ENCODE data around the gene GRIN2C.
A peak's percentile ranks its signal among the peaks of the same experiment; 100 is the strongest.

GRIN2C gene

GRCh38 chr17:74903671-74904070 is 44.0 kb upstream of the GRIN2C start:
- no peak overlapping the region for H3K27ac ChIP-seq (ENCODE audit: poor library complexity, severe bottlenecking)
- DNase-seq (ENCODE audit: low spot score) = no peak
- H3K4me3 ChIP-seq (ENCODE audit: severe bottlenecking) = no peak overlapping the region
- H3K27me3 ChIP-seq (ENCODE audit: insufficient read depth, poor library complexity, severe bottlenecking) = no peaks in the 10 kb centered on the region
- no peaks in the 10 kb centered on the region for H3K9me3 ChIP-seq (ENCODE audit: severe bottlenecking)
- no peaks in the 10 kb centered on the region for H3K36me3 ChIP-seq (ENCODE audit: low read depth)
- TF ChIP-seq CTCF (IDR thresholded peaks at IDR 0.05; ENCODE audit: poor library complexity, severe bottlenecking) = no peak
- no peaks in the 10 kb centered on the region for H3K4me1 ChIP-seq (ENCODE audit: insufficient read depth, poor library complexity, severe bottlenecking)
- ATAC-seq (ENCODE audit: low read depth) = no peak

GRCh38 chr17:74903034-74903433 is 43.3 kb upstream of the GRIN2C start:
- no peak for ATAC-seq (ENCODE audit: low read depth)
- no peaks in the 10 kb centered on the region for H3K4me1 ChIP-seq (ENCODE audit: insufficient read depth, poor library complexity, severe bottlenecking)
- no peak overlapping the region for H3K27ac ChIP-seq (ENCODE audit: poor library complexity, severe bottlenecking)
- H3K4me3 ChIP-seq (ENCODE audit: severe bottlenecking) = no peak overlapping the region
- TF ChIP-seq CTCF (IDR thresholded peaks at IDR 0.05; ENCODE audit: poor library complexity, severe bottlenecking) = no peak
- no peaks in the 10 kb centered on the region for H3K27me3 ChIP-seq (ENCODE audit: insufficient read depth, poor library complexity, severe bottlenecking)
- no peaks in the 10 kb centered on the region for H3K9me3 ChIP-seq (ENCODE audit: severe bottlenecking)
- DNase-seq (ENCODE audit: low spot score) = no peak
- no peaks in the 10 kb centered on the region for H3K36me3 ChIP-seq (ENCODE audit: low read depth)

- Histone ChIP-seq H3K27me3 (ENCODE audit: insufficient read depth, poor library complexity, severe bottlenecking) (peaks cover 3% of the 10 kb centered on the region), H3K27ac (ENCODE audit: poor library complexity, severe bottlenecking) (no peak overlapping the region), H3K4me1 (ENCODE audit: insufficient read depth, poor library complexity, severe bottlenecking) (no peaks in the 10 kb centered on the region), H3K9me3 (ENCODE audit: severe bottlenecking) (no peaks in the 10 kb centered on the region), H3K36me3 (ENCODE audit: low read depth) (no peaks in the 10 kb centered on the region), H3K4me3 (ENCODE audit: severe bottlenecking) (no peak overlapping the region)
- DNase-seq (ENCODE audit: low spot score) = no peak
- ATAC-seq (ENCODE audit: low read depth) = no peak
- no peak for TF ChIP-seq CTCF (IDR thresholded peaks at IDR 0.05; ENCODE audit: poor library complexity, severe bottlenecking)
Measured at GRCh38 chr17:74901353-74902135, 41.9 kb upstream of the GRIN2C start.

GRCh38 chr17:74900208-74900607 is 40.5 kb upstream of the GRIN2C start:
- no peak for ATAC-seq (ENCODE audit: low read depth)
- TF ChIP-seq CTCF (IDR thresholded peaks at IDR 0.05; ENCODE audit: poor library complexity, severe bottlenecking) = no peak
- Histone ChIP-seq H3K4me3 (ENCODE audit: severe bottlenecking) (no peak overlapping the region), H3K4me1 (ENCODE audit: insufficient read depth, poor library complexity, severe bottlenecking) (no peaks in the 10 kb centered on the region), H3K9me3 (ENCODE audit: severe bottlenecking) (no peaks in the 10 kb centered on the region), H3K36me3 (ENCODE audit: low read depth) (no peaks in the 10 kb centered on the region), H3K27me3 (ENCODE audit: insufficient read depth, poor library complexity, severe bottlenecking) (peaks cover 10% of the 10 kb centered on the region), H3K27ac (ENCODE audit: poor library complexity, severe bottlenecking) (no peak overlapping the region)
- no peak for DNase-seq (ENCODE audit: low spot score)

- Histone ChIP-seq H3K36me3 (ENCODE audit: low read depth) (no peaks in the 10 kb centered on the region), H3K27me3 (ENCODE audit: insufficient read depth, poor library complexity, severe bottlenecking) (peaks cover 28% of the 10 kb centered on the region), H3K4me3 (ENCODE audit: severe bottlenecking) (no peak overlapping the region), H3K9me3 (ENCODE audit: severe bottlenecking) (no peaks in the 10 kb centered on the region), H3K4me1 (ENCODE audit: insufficient read depth, poor library complexity, severe bottlenecking) (no peaks in the 10 kb centered on the region), H3K27ac (ENCODE audit: poor library complexity, severe bottlenecking) (no peak overlapping the region)
- no peak for TF ChIP-seq CTCF (IDR thresholded peaks at IDR 0.05; ENCODE audit: poor library complexity, severe bottlenecking)
- no peak for ATAC-seq (ENCODE audit: low read depth)
- DNase-seq (ENCODE audit: low spot score) = peak; percentile 58
Measured at GRCh38 chr17:74898376-74898946, 38.8 kb upstream of the GRIN2C start.
